GM12801 (cell line): Measurements from ENCODE around the gene SCAF8.

Experiments used
- TF ChIP-seq, protein P1 (sequence below): IDR thresholded peaks from one replicate; pipeline ENCODE4 v1.5.1; 2011; ENCODE audit warnings: control low read depth; ENCODE audit not compliant: insufficient read length; ENCODE audit errors: extremely low read depth

Gene SCAF8

DNA sequence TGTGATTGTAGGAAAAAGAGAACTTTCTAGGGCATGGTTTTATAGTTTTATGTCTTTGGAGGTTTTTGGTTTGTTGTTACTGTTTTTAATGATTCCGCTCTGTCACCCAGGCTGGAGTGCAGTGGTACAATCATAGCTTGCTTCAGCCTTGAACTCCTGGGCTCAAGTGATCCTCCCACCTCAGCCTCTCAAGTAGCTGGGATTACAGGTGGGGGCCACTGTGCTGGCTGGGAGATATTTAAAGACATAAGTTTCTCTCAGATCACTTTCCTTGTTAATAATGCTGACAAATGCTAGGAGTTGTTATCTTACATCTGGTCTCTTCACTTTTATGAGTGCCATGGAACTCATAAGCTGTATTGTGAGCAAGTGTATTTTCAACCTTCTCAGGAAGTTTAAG, 116.3 kb downstream of the SCAF8 start:
- TF ChIP-seq, protein P1, sequence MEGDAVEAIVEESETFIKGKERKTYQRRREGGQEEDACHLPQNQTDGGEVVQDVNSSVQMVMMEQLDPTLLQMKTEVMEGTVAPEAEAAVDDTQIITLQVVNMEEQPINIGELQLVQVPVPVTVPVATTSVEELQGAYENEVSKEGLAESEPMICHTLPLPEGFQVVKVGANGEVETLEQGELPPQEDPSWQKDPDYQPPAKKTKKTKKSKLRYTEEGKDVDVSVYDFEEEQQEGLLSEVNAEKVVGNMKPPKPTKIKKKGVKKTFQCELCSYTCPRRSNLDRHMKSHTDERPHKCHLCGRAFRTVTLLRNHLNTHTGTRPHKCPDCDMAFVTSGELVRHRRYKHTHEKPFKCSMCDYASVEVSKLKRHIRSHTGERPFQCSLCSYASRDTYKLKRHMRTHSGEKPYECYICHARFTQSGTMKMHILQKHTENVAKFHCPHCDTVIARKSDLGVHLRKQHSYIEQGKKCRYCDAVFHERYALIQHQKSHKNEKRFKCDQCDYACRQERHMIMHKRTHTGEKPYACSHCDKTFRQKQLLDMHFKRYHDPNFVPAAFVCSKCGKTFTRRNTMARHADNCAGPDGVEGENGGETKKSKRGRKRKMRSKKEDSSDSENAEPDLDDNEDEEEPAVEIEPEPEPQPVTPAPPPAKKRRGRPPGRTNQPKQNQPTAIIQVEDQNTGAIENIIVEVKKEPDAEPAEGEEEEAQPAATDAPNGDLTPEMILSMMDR, result no peak

DNA sequence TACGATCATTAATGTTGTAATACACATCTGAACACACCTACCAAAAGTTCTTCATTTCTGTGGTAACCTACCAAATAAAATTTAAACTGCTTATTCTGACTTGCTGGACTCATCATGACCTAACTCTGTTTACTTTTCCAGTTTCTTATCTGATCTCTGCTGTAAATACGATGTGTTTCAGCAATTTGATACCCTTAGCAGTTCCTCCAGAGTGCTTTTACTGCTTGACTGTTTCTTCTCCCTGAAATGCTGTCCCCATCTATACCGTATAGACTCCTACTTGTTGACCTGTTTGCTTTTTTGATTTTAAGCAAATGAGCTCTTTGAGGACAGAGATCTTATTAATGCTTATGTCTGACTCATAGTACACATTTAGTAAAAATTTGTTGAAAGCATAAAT, 119.5 kb downstream of the SCAF8 start:
- TF ChIP-seq, protein P1, result no peak

DNA sequence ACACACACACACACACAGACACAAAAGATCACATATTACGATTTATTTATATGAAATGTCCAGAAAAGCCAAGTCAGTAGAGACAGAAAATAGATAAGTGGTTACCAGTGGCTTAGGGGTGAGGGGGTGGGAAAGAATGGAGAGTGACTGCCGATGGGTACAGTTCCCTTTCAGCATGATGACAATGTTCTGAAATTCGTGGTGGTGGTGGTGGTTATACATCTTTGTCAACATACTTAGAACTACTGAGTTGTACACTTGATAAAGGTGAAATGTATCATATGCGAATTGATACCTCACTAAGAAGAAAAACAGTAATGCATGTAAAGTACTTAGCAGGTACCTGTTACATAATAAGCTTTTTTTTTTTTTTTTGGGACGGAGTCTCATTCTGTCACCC, 124.3 kb downstream of the SCAF8 start:
- TF ChIP-seq, protein P1, result no peak

DNA sequence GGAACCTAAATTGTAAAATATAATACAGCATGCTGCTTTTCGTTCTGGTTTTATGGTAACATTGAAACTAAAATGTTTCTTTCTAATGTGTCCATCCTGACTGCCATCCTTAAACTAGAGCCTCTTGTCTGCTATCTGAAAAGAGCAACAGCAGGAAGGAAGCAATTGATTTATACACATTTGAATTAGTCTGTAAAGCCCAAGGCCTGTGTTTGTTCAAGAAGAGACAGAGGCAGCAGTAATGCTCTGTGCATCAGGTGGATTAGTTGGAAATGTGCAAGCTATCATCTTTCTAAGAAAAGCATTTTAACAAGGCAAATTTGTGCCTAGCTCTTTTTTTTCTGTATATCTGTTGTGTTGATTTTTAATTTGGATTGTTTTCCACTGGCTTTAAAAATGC, 128.6 kb downstream of the SCAF8 start:
- TF ChIP-seq, protein P1, result no peak

DNA sequence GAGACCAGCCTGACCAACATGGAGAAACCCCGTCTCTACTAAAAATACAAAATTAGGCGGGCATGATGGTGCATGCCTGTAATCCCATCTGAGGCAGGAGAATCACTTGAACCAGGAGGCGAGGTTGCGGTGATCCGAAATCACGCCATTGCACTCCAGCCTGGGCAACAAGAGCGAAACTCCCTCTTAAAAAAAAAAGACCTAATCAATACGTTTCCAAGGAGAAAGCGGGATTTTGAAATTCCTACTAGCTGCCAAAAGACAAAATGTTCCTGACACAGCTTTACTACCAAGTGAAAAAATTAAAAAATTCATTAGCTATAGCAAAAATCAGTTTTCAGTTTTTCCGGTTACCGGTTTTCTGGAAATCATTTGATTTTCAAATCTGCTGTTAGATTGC, 129.3 kb downstream of the SCAF8 start:
- TF ChIP-seq, protein P1, result no peak

DNA sequence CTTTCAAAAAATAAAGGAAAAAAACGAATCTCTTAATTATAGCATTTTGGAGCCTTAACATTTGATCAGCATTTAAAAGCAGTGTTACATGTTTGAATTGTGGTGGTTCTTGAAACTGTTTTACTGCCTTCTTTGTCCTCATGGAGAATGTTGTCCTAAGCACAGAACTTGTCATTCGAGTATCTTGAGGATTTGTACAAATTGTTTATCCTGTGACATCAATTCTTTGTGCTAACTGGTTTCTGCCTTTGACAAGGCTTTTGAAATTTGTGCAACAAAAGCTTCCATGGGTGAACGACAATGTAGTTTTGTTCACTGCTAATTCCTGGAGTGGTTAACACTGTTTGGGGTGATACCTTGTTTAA, 130.8 kb downstream of the SCAF8 start:
- TF ChIP-seq, protein P1, result no peak

DNA sequence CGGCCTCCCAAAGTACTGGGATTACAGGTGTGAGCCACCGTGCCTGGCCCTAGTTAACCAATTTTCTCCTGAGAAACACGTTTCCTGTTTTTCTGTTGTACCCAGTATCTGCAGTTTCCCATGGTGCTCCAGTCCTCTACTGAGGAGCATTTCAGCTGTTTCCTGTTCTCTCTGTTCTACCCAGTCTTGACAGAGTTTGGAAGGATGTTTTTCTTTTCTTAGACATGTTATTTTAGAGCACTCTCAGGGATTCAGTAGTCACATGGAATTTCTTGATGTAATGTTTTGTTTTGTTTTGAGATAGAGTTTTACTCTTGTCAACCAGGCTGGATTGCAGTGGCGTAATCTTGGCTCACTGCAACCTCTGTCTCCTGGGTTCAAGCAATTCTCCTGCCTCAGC, 132.1 kb downstream of the SCAF8 start:
- TF ChIP-seq, protein P1, result no peak

DNA sequence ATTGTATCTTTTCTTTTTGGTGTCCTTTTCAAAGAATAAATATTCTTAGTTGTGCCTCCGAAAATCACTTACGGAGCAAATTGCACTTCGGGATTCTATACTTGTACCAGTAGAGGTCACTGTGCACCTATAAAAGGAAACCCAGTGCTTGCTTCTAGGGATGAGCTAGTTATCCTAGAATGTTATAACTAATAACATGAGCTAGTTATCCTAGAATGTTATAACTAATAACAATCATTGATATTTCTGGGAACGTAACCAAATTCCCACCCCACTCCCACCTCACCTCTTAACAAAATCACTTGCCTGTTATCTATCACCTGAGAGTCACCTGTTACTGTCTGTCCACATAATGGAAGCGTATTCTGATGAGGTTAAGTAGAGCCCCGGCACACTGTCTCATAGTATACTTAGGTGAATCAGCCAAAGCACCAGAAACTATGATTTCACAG, 135.0 kb downstream of the SCAF8 start:
- TF ChIP-seq, protein P1, result no peak
